Measurements from ENCODE around the gene SSH2.

- TF ChIP-seq CTCF (conservative IDR thresholded peaks at IDR 0.05; ENCODE audit: low read length) = no peak
- no peak for TF ChIP-seq EZH2phosphoT487 (IDR thresholded peaks at IDR 0.05; ENCODE audit: borderline replicate concordance, low read depth, low read length)
Observed at GRCh38 chr17:29968271-29968670, 38.2 kb upstream of the SSH2 start.

Data from OCI-LY7 (cell line).